GM18858 (cell line): Measurements from ENCODE around the gene FAM50B.
"Not testable (repeated sequence)": the region's sequence is repeated elsewhere in the genome, so short reads cannot be mapped to it uniquely, and the experiment has no call there.

Source experiments
- ATAC-seq: cut with Tn5 transposase; IDR thresholded peaks from one replicate; pipeline ENCODE4 v1.9.1; 2021; ENCODE audit not compliant: unreplicated experiment

The FAM50B gene

DNA sequence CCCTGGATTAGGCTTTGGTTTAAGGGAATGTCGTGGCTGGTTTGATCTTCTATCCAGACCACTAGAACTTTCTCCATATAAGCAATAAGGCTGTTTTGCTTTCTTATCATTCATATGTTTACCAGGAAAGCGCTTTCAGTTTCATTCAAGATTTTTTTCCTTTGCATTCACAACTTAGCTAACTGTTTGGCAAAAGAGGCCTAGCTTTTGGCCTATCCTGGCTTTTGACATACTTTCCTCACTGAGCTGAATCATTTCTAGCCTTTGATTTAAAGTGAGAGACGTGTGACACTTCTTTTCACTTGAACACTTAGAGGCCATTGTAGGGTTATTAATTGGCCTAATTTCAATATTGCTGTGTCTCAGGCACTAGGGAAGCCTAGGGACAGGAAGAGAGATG lies 1.7 kb upstream of the FAM50B start:
- no peak for ATAC-seq

GRCh38 chr6:3848380-3848779 lies 793 bp upstream of the FAM50B start:
- ATAC-seq = no peak

DNA sequence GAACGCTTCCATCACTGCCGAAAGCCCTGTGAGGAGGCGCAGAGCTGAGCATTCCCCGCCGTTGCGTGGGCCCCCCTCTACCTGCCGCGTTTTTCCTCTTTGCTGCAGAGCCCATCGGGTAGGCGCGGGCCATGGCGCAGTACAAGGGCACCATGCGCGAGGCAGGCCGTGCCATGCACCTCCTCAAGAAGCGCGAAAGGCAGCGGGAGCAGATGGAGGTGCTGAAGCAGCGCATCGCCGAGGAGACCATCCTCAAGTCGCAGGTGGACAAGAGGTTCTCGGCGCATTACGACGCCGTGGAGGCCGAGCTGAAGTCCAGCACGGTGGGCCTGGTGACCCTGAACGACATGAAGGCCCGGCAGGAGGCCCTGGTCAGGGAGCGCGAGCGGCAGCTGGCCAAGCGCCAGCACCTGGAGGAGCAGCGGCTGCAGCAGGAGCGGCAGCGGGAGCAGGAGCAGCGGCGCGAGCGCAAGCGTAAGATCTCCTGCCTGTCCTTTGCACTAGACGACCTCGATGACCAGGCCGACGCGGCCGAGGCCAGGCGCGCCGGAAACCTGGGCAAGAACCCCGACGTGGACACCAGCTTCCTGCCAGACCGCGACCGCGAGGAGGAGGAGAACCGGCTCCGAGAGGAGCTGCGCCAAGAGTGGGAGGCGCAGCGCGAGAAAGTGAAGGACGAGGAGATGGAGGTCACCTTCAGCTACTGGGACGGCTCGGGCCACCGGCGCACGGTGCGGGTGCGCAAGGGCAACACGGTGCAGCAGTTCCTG lies 693 bp downstream of the FAM50B start:
- no peak for ATAC-seq

GRCh38 chr6:3850451-3851203 lies 1.5 kb downstream of the FAM50B start:
- ATAC-seq = no peak

GRCh38 chr6:3851839-3852238 lies 2.7 kb downstream of the FAM50B start:
- ATAC-seq = no peak

GRCh38 chr6:3852391-3852790 lies 3.2 kb downstream of the FAM50B start:
- no peak for ATAC-seq

DNA sequence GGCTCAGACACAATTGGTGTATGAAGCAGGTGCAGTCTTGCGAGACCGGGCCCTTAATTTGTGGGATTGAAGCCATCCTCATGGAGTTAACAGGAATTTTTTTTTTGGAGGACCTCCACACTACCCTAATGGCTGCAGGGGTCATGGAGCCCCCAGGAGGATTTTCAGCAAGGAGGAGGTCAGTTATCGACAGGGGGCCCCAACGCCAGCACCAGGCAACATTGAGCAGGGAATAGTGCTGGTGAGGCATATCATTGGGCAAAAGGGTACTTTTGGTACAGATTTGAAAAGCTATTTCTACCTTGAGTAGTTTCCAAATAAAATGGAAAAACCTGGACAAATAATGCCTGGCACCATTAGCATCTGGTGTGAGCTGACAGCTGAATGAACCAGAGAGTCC lies 6.7 kb downstream of the FAM50B start:
- ATAC-seq = no peak

- ATAC-seq = no peak
Observed at GRCh38 chr6:3856576-3856975, 7.4 kb downstream of the FAM50B start.

DNA sequence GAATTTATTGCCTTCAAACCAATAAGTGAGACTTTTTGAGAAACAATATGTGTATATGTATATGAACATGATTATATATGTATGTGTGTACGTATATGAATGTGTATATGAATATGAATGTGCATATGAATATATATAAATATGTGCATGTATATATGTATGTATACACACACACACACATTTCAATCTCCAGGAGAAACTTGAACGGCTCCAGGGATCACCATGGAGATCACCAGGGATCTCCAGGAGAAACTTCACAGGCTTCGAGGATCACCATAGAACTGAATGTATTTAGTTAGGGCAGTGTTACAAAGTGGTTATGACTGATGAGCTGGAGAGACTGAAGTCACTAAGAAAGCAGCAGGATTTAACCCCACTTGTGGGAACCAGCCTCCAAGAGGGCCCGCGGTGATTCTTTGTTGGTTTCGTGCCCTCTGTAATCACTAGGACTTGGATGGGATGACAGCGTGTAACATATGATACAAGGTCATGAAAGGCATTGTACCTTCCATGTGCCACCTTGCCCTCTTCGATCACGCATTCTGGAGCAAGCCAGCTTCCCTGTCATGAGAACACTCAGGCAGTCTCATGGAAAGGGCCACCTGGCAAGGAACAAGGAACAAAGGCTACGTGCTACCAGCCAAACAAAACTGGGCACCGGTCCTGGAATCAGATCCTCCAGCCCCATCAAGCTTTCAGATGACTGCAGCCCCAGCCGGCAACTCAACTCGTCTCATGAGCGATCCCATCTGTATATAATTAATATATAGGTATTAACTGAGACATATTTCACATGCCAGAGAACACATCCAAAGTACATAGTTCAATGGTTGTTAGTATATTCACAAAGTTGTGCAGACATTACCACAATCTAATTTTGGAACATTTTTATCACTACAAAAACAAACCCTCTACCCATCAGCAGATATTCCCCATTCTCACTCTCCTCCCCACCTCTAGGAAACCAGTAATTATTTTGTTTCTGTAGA lies 8.6 kb downstream of the FAM50B start:
- no peak for ATAC-seq

GRCh38 chr6:3859878-3860552 lies 10.8 kb downstream of the FAM50B start:
- ATAC-seq = no peak

DNA sequence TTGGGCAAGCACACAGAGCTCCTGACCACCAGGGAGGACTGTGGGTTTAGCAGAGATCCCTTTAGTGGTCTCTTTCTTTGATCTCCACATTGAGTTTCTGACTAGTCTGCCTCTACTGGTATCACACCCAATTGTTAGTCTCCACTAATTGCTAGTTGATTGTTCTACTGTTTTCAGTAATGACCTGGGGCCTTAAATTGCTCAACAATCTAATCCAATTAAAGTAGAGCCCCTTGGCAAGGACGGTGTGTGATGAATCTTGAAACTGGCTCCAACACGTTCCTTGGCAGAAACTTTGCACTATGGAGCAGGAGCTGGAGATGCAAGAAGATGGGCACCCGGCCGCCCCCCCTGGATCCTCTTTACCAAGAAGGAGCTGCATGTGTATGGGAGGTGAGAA lies 12.3 kb downstream of the FAM50B start:
- ATAC-seq = no peak

DNA sequence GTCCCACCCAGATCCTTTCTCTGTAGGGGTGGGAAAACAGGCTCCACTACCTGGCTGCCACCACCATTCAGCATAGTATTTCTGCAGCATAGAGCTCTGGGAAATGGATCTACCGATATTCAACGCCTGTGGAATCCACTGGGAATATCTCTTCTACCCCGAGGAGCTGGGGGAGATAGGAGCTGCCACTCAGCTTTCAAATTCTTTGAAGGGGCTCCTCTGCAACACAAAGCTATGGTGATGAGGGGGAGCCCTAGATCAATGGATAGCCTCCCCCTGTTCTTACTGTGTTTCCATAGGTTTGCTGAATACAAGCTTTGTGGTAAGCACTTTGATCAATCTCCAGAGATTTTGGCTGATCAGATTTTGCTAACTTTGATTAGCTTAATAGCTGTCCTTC lies 12.9 kb downstream of the FAM50B start:
- ATAC-seq = no peak

DNA sequence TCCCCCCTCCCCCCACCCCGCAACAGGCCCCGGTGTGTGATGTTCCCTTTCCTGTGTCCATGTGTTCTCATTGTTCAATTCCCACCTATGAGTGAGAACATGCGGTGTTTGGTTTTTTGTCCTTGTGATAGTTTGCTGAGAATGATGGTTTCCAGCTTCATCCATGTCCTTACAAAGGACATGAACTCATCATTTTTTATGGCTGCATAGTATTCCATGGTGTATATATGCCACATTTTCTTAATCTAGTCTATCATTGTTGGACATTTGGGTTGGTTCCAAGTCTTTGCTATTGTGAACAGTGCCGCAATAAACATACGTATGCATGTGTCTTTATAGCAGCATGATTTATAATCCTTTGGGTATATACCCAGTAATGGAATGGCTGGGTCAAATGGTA lies 14.1 kb downstream of the FAM50B start:
- ATAC-seq = not testable (repeated sequence)

- ATAC-seq = no peak
Observed at GRCh38 chr6:3865463-3865862, 16.3 kb downstream of the FAM50B start.

DNA sequence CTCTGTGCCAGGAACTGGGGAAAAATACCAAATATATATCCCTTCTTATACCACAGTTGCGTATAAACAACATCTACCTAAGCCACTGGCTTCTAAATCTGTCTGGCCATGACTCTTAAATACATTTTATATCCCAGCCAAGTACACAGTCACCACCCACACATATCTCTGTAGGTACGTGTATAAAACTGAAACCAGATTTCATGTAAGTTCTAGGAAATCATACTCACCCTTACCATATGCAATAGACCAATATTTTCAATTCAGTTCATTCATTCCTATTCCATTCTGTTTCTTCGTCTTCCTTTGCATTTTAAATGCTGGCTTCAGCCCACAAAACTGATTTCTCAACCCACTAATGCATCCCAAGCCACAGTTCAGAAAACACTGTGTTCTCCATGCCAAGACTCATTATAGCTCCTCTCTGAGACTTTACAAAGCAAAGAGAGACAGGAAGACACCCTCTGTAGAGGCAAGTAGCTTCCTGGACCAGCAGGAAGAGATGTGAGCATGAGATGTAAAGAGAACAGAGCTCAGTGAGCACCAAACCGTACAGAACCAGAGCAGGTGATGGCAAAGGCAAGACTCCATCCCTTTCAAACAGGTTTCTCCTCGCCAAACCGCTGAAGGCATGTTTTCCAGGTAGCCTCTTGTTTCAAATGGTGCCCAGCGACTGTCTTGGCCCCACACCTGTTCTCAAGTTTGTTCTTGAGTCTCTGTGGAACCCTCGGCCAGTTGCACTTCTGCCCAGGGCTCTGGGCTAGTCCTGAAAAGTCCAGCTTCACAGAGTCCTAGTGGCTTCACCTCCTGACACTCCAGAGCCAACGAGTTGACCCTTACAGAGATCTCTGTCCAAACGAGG lies 18.7 kb downstream of the FAM50B start:
- no peak for ATAC-seq

- ATAC-seq = no peak
Observed at GRCh38 chr6:3868544-3868943, 19.4 kb downstream of the FAM50B start.

- no peak for ATAC-seq
Observed at GRCh38 chr6:3869284-3869631, 20.1 kb downstream of the FAM50B start.

GRCh38 chr6:3869632-3870527 lies 20.7 kb downstream of the FAM50B start:
- ATAC-seq = no peak

GRCh38 chr6:3870528-3870925 lies 21.4 kb downstream of the FAM50B start:
- ATAC-seq = no peak
